ENCODE measurements around the gene SPACA9.

DNA sequence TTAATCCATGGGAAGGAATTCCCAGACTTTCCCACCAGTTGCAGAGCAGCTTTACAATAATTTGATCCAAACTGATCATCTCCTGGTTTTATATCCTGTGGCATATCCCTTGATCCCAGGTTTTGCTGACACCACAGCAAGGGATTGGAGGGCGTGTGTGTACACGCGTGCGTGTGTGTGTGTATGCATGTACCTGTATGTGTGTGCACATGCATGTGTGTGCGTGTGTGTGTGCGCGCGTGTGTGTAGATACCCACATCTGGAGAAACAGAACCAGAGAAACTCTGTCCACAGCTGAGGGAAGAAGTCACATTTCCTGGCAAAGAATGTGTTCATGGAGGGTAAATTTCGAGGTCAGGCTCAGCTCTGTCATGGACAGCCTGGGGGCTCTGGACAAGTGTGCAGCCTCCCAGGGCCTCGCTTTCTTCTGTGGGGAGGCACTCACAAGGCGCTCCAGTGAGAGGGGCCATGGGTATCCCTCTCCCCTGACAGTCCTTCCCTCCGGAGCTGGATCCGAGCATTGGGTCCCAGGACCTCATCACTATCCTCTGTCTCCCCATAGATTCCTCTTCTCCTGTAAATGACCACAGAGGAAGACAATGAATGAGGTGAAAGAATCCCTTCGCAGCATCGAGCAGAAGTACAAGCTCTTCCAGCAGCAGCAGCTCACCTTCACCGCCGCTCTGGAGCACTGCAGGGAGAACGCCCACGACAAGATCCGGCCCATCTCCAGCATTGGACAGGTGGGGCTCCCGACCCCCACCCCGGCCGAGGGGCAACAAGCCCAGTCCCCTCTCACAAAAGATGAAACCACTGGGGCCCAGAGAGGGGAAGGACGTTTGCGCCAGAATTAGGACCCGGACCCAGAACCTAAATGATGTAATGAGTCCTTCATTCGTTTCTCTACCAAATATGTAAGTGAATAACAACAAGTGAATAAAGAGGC is 4.9 kb downstream of the SPACA9 start:
- TF ChIP-seq GATA2 (IDR thresholded peaks at IDR 0.05; ENCODE audit: low read depth, low read length) = no peak
- TF ChIP-seq GATA3 (IDR thresholded peaks at IDR 0.05; ENCODE audit: low read depth, low read length) = no peak
